ENCODE measurements around the gene FAM180A.

DNA sequence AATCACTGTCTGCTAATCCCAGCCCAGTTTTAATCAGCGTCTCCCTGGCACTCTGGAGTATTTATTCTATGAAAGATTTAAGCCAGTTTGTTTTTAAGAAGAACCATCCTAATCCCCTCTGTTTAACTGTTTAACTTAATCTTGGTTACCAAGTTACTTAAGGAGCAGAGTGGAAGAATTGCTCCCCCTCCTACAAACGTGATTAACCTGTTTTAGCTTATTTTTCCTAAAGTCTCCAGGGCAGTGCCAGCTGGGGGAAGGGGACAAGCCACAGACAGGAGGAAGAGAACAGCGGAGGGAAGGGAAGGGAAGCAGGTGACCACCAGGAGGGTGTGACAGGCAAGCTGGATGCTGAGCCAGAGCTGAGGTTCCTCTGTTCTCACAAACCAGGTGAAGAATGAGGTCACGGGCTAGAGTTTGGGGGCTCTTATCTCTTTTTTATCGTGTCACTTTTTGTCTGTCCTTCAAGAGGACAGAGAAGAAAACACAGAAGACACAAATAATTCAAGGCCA lies 22.3 kb downstream of the FAM180A start:
- no peak for TF ChIP-seq ARID3B (CRISPR knock-in tag; IDR thresholded peaks at IDR 0.05; ENCODE audit: borderline replicate concordance)
- TF ChIP-seq KLF6 (CRISPR knock-in tag; IDR thresholded peaks at IDR 0.05; ENCODE audit: borderline replicate concordance): no peak
- TF ChIP-seq IFI16 (CRISPR knock-in tag; IDR thresholded peaks at IDR 0.05): no peak
- TF ChIP-seq, protein P1, sequence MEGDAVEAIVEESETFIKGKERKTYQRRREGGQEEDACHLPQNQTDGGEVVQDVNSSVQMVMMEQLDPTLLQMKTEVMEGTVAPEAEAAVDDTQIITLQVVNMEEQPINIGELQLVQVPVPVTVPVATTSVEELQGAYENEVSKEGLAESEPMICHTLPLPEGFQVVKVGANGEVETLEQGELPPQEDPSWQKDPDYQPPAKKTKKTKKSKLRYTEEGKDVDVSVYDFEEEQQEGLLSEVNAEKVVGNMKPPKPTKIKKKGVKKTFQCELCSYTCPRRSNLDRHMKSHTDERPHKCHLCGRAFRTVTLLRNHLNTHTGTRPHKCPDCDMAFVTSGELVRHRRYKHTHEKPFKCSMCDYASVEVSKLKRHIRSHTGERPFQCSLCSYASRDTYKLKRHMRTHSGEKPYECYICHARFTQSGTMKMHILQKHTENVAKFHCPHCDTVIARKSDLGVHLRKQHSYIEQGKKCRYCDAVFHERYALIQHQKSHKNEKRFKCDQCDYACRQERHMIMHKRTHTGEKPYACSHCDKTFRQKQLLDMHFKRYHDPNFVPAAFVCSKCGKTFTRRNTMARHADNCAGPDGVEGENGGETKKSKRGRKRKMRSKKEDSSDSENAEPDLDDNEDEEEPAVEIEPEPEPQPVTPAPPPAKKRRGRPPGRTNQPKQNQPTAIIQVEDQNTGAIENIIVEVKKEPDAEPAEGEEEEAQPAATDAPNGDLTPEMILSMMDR (IDR thresholded peaks at IDR 0.05 in 2 of 3, conservative IDR thresholded peaks at IDR 0.05 in 1 of 3; ENCODE audit: insufficient read depth in 2 of 3, low read depth in 1 of 3, low read length in 3 of 3): no peak
- no peak for TF ChIP-seq ARNT (IDR thresholded peaks at IDR 0.05)
- TF ChIP-seq, protein P2, sequence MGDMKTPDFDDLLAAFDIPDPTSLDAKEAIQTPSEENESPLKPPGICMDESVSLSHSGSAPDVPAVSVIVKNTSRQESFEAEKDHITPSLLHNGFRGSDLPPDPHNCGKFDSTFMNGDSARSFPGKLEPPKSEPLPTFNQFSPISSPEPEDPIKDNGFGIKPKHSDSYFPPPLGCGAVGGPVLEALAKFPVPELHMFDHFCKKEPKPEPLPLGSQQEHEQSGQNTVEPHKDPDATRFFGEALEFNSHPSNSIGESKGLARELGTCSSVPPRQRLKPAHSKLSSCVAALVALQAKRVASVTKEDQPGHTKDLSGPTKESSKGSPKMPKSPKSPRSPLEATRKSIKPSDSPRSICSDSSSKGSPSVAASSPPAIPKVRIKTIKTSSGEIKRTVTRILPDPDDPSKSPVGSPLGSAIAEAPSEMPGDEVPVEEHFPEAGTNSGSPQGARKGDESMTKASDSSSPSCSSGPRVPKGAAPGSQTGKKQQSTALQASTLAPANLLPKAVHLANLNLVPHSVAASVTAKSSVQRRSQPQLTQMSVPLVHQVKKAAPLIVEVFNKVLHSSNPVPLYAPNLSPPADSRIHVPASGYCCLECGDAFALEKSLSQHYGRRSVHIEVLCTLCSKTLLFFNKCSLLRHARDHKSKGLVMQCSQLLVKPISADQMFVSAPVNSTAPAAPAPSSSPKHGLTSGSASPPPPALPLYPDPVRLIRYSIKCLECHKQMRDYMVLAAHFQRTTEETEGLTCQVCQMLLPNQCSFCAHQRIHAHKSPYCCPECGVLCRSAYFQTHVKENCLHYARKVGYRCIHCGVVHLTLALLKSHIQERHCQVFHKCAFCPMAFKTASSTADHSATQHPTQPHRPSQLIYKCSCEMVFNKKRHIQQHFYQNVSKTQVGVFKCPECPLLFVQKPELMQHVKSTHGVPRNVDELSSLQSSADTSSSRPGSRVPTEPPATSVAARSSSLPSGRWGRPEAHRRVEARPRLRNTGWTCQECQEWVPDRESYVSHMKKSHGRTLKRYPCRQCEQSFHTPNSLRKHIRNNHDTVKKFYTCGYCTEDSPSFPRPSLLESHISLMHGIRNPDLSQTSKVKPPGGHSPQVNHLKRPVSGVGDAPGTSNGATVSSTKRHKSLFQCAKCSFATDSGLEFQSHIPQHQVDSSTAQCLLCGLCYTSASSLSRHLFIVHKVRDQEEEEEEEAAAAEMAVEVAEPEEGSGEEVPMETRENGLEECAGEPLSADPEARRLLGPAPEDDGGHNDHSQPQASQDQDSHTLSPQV (IDR thresholded peaks at IDR 0.05): no peak
- no peak for TF ChIP-seq ZNF133 (CRISPR knock-in tag; IDR thresholded peaks at IDR 0.05)
- no peak for TF ChIP-seq POLR2AphosphoS5 (IDR thresholded peaks at IDR 0.05; ENCODE audit: control insufficient read depth, insufficient read depth, low read depth, low read length)
- no peak for TF ChIP-seq NR2C2 (CRISPR knock-in tag; IDR thresholded peaks at IDR 0.05)
- TF ChIP-seq NR2C2 (tag; IDR thresholded peaks at IDR 0.05): no peak

Measured in K562 (cell line).